Measurements from ENCODE around the gene SPEG.
A peak's percentile ranks its signal among the peaks of the same experiment; 100 is the strongest.

Gene SPEG

DNA sequence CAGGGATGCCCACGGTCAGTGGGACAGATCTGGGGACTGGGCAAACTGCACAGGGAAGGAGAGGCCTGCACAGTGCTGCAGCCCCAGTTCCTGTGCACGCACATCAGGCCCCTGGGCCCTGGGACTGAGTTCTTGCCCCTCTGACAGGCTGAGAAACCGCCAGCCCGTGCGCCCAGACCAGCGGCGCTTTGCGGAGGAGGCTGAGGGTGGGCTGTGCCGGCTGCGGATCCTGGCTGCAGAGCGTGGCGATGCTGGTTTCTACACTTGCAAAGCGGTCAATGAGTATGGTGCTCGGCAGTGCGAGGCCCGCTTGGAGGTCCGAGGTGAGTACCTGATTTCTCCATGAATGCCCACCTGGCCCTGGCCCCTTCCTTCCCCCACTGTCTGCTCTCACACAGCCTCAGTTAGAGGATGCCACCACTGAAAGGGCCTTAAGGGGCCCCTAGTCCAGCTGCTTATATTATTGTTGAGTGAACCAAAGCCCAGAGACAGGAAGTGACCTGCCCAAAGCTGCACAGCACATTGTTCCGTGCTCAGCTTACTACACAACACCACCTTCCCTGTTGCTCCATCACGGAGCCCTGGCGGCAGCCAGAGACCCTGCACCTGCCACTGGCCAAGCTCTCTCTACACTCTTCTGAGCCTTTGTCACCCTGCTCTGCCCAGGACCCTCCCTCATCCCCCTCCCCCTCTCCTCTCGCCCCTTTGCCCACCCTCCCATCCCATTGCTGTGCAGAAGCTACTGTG, 29.8 kb downstream of the SPEG start:
- no peak for DNase-seq (ENCODE audit: low spot score)

DNA sequence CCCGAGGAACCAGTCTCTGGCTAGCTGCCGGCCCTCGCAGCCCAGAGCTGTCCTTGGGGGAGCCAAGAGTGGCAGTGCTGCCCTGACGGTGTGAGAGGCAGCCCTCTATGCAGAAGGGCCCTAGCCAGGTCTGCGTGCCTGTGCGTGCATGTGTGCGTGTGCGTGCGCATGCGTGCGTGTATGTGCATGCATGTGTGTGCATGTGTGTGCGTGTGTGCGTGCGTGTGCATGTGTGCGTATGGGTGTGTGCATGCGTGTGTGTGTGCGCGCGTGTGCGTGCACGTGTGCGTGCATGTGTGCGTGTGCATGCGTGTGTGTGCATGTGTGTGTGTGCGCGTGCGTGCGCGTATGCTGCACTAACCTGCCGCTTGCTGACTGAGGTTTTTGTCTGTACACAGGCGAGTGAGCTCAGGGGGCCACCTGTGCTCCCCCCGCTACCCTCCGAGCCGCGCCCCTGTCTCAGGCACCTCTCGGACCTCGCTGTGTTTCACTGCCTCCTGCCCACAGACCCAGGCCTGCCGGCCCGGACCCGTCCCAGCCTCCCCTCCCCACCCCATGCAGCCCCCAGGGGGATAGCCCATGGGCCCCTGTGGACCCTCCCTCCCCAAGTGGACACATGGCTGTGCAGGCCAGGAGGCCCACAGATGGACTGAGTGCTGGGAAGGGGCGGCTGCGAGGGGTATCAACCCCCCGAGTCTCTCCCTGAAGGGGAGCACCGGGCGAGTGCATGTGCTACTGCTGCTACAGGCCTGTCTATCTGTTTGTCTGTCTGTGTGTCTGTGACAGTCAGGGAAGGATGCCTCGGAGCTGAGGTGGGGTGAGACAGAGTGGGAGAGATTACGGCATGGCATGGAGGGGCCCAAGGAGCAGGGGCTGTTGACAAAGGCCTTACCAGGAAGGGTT, 31.3 kb downstream of the SPEG start:
- no peak for DNase-seq (ENCODE audit: low spot score)

DNA sequence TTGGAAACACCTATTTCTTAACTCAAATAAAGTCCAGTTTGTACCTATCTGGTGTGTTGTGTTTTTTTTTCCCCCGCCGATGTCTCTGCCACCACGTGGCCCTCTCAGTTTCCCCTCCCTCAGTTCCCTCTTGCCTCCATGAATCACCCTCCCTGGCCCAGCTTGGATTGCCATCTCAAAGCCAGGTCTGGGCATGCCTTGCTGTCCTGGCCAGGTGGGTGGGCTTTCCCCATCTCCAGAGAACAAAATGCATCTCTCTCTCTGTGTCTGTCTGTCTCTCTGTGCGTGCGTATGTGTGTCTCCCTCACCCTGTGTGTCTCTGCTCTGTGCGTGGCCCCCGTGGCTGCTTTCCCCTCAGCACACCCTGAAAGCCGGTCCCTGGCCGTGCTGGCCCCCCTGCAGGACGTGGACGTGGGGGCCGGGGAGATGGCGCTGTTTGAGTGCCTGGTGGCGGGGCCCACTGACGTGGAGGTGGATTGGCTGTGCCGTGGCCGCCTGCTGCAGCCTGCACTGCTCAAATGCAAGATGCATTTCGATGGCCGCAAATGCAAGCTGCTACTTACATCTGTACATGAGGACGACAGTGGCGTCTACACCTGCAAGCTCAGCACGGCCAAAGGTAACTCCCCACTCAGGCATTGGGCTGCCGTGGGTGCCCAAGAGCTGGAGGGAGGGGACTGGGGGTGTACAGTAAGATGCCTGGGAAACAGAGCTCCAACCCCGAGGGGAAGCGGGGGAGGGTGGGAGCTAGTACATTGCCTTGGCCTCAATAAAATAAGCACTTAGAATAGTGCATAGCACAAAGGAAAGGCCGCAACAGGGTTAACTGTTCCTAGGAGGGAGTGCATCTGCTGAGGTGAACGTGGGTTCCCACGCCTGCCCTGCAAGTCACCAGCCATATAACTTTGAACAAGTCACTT, 32.4 kb downstream of the SPEG start:
- no peak for DNase-seq (ENCODE audit: low spot score)

DNA sequence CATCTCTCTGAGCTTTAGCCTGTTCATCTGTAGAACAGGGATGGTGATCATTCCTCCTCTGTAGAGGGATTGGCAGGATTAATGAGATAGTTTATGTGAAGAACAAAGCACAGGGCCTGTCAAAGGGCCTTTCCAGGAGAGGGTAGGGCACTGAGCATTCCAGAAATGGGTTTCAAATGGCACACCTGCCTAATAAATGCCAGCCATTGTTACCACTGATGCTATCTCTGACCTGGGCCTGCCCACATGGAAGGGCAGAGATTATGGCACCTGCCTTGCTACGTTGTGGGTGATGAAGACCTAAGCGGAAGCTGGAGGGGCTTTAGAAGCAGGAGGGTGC, 33.1 kb downstream of the SPEG start:
- DNase-seq (ENCODE audit: low spot score) = no peak

DNA sequence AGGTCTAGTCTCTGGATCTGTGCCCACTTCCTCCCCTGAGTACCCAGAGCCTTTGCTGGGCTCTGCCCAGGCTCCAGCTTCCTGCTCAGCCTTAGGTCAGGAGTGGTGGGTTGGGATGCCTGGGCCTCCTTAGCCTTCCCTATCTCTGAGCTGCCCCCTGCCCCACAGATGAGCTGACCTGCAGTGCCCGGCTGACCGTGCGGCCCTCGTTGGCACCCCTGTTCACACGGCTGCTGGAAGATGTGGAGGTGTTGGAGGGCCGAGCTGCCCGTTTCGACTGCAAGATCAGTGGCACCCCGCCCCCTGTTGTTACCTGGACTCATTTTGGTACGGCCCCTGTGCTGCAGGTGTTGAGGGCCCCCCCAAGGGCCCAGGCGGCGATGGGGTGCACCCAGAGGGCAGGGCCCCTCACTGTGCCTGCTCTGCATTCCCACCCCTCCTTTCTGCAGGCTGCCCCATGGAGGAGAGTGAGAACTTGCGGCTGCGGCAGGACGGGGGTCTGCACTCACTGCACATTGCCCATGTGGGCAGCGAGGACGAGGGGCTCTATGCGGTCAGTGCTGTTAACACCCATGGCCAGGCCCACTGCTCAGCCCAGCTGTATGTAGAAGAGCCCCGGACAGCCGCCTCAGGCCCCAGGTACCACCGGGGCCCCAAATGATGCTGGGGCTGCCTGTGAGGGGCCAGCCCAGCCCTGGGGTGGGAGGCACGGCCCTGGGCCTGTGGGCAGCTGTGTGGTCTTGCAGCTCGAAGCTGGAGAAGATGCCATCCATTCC, 34.0 kb downstream of the SPEG start:
- DNase-seq (ENCODE audit: low spot score) = no peak

DNA sequence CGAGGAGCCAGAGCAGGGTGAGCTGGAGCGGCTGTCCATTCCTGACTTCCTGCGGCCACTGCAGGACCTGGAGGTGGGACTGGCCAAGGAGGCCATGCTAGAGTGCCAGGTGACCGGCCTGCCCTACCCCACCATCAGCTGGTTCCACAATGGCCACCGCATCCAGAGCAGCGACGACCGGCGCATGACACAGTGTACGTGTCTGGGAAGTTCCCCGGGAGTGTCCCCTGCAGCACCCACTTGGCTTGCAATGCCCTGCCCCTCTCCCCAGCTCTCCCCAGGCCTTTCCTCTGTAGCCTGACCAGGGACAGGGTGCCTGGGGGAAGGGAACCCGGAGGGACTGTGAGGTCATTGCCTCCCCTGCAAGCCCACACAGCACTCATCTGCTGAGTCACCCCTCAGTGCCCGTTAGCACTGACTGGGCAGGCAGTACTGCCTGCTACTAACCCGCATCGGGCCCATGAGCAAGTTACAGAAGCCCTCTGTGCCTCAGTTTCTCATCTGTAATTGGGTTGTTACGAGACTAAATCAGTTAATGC, 34.6 kb downstream of the SPEG start:
- DNase-seq (ENCODE audit: low spot score) = no peak

DNA sequence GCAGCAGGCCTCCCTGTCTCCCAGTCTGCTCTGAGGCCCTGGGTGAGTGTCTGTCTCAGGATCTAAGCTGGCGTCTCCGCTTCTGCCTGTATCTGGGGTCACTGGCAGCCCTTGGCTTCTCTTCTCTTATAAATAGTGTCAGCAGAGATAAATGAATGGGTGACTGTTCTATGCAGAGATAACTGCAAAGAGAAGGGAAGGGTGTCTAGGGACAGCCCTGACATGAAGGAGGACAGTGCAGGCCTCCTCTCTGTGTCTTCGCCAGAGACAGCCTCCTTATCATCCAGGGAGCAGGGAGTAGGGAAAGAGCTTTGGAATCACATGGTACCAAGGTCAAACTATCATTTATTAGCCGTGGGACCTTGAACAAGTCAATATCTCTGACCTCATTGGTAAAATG, 35.8 kb downstream of the SPEG start:
- DNase-seq (ENCODE audit: low spot score) = no peak

DNA sequence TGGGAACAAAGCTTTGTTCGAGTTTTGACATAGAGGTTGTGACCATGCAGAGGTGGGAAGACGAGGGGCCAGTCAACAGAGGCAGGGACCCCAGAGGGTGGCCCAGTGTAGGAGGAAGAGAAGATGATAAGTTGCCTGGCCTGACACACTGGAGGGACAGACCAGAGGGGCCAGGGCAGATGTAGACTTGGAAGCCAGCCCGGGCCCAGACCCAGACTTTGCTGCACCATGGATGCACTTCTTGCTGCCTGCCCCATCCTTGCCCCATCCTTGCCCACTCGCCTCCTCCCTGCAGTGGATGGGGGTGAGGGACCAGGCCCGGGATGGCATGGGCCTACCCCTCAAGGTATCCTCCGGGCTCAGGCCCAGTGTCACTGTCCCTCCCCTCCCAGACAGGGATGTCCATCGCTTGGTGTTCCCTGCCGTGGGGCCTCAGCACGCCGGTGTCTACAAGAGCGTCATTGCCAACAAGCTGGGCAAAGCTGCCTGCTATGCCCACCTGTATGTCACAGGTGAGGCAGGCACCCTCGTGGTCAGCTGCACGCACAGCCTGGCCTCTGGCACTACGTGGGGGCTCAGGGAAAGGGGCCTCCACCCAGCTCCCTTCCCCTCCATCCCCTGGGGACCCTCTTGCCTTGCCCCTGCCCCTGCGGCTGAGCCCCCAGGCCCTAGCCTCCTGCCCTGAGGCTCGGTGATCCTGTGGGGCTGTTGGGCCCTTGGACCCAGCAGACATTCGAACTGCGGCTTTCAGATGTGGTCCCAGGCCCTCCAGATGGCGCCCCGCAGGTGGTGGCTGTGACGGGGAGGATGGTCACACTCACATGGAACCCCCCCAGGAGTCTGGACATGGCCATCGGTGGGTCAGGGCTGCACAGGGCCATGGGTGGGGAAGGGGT, 37.1 kb downstream of the SPEG start:
- DNase-seq (ENCODE audit: low spot score) = no peak

DNA sequence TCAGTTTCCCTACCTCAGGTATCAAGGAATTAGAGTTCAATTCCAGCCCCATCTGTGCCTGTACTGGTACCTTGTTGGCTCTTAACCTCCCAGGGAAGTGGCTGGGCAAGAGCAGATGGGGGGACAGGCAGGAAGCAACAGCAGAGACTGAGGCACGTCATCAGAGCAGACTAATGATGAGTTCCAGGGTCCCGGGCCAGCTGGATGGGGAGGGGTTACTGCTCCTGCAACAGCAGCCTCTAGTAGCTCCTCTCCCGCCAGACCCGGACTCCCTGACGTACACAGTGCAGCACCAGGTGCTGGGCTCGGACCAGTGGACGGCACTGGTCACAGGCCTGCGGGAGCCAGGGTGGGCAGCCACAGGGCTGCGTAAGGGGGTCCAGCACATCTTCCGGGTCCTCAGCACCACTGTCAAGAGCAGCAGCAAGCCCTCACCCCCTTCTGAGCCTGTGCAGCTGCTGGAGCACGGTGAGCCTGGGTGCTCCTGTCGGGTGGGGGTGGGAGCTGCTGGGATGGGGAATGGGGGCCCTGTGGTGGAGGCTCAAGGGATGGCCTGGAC, 38.1 kb downstream of the SPEG start:
- DNase-seq (ENCODE audit: low spot score) = no peak

DNA sequence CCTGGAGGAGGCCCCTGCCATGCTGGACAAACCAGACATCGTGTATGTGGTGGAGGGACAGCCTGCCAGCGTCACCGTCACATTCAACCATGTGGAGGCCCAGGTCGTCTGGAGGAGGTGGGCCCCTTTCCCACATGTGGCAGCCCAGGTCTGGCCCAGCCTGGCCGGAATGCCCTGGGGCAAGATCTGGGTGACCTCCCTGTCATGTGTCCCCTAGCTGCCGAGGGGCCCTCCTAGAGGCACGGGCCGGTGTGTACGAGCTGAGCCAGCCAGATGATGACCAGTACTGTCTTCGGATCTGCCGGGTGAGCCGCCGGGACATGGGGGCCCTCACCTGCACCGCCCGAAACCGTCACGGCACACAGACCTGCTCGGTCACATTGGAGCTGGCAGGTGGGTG, 38.9 kb downstream of the SPEG start:
- DNase-seq (ENCODE audit: low spot score) = no peak

DNA sequence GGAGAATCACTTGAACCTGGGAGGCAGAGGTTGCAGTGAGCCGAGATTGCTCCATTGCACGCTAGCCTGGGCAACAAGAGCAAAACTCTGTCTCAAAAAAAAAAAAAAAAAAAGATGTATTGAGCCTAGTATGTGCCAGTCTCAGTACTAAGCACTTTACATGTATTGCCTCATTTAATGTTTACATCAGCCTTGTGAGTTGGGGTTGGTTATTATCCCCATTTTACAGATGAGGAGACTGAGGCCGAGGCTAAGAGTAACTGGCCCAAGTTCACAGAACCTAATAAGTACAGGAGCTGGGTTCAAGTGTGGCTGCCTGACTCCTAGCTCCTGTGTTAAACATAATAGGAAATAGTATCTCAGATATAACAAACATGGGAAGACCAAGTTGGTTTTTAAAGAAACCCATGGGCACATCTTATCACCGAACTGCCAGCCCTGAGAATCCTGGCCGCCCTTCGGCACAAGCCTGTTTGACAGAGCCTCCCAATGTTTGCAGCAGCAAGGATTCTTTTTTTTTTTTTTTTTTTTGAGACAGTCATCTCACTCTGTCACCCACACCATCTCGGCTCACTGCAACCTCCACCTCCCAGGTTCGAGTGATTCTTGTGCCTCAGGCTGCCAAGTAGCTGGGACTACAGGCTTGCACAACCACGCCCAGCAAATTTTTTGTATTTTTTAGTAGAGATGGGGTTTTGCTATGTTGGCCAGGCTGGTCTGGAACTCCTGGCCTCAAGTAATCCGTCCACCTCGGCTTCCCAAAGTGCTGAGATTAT, 39.8 kb downstream of the SPEG start:
- no peak for DNase-seq (ENCODE audit: low spot score)

DNA sequence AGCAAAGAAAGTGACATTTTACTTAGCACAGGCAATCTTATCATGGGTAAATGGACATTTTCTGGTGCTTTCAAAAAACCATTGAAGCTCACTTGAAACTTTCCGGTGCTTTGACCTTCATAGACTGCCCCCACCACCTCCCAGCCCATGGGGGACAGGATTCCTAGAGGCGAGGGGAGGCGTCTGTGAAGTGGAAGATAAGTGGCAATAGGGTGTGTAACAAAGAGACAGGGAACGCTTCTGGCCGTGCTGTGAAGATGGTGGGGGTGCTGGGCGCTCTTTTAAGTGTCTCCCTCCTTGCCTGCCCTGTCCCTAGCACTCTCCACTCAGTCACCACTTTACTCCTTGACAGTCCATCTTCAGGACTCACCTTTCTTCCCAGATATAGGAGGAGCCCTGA, 40.6 kb downstream of the SPEG start:
- no peak for DNase-seq (ENCODE audit: low spot score)

DNA sequence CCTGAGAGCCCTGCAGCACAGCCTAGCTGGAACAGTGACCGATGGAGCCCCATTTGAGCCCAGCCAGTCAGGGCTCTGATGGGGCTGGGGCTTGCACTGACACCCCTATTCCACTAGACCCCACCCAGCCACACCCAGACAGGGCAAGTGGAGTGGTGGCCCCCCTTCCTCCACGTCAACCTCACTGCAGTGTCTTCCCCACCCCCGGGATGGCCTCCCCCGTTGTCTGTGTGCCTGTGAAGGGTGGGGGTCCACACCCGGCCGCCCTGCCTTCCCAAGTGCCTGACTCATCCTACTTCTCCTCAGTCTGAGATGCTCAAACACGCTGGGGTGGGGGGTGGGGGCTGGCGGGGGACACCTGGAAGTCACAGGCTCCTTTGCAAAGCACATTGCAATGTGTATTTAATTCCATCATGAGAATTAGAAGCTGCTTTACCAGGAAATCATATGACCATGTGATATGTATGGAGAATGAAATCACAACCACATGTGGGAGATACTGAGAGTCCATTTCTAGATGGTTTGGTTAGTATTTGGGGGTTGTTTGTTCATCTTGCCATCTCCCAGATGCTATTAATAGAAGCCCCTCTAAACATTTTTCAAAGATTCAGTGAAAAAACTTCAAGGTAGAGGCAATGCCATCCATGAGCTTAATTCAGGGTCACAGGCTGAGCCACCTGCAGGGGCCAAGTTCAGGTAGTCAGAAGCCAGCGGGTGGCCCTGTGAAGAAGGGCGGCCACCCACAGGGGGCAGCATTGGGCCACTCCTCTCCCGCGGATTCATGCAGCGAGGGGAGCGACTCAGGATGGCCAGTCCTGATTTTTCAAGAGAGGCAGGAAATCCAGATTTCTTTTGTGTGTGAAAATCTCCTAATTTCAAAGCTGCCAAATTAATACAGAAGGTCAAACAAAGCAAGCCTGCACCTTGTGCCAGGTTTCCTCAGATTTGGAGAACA, 41.3 kb downstream of the SPEG start:
- DNase-seq (ENCODE audit: low spot score) = peak; percentile 58

DNA sequence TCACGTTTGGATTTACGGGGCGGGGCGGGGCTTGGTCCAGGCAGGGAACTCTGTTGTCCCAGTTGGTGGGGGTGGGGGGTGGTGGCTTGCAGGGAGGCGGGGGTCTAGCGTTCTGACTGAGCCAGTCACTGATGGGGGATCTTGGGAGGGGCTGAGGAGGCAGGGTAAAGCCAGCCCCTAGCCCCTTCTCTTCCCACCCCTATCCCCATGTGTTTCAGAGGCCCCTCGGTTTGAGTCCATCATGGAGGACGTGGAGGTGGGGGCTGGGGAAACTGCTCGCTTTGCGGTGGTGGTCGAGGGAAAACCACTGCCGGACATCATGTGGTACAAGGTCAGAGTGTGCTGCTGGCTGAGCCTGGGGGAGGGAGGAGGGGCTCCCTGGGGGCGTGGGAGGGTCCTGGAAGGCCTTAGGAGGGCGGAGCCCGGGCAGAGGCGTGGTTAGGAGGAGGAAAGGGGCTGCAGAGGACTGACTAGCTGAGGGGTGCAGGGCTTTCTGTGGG, 42.1 kb downstream of the SPEG start:
- no peak for DNase-seq (ENCODE audit: low spot score)

DNA sequence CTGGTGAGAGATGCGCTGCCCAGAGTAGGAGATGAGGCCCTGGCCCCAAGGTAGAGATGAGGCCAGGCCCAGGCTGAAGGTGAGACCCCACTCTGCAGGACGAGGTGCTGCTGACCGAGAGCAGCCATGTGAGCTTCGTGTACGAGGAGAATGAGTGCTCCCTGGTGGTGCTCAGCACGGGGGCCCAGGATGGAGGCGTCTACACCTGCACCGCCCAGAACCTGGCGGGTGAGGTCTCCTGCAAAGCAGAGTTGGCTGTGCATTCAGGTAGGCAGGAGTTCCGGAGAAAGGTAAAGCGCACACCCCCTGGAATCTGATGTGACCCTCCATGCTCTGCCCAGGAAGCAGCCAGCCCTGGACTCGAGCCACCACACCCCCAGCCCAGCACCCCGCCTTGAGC, 42.5 kb downstream of the SPEG start:
- no peak for DNase-seq (ENCODE audit: low spot score)

DNA sequence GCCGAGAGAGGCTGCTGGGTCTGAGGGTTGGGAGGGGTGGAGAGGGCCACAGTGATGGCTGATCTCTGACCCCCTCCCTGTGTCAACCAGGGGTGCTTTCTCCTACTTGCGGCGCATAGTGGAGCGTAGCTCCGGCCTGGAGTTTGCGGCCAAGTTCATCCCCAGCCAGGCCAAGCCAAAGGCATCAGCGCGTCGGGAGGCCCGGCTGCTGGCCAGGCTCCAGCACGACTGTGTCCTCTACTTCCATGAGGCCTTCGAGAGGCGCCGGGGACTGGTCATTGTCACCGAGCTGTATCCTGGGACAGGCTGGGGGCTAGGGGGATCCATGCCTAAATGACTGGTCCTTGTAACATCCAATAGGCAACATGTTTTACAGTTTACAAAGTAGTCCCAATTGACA, 43.2 kb downstream of the SPEG start:
- DNase-seq (ENCODE audit: low spot score) = no peak

DNA sequence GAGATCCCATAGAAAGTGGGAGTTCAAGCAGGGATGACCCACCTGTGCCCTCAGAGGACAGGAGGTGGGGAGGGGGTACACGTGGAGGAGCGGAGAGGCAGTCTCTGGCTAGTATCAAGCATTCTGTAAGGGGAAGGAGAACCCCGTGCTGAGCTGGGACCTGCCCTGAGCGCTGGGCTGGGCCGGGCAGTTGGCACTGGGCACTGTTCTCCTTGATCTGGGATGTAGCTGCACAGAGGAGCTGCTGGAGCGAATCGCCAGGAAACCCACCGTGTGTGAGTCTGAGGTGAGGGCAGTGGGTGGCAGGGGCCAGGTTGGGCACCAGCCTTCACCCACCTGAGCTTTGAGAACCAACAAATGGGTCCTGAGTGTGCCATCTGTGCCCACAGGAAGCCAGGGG, 44.3 kb downstream of the SPEG start:
- DNase-seq (ENCODE audit: low spot score) = no peak

DNA sequence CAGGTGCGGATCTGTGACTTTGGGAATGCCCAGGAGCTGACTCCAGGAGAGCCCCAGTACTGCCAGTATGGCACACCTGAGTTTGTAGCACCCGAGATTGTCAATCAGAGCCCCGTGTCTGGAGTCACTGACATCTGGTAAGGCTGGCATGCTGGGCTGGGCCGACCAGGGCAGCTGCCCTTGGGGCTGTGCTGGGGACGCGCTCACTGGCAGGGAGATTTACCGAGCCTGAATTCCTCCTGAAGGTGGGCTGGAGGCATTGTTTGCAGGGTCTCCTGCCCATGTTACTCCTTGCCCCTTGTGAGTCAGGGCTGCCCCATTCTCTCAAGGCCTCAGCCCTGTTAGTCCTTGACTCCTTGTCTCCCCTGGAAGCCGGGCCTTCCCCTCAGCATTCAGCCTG, 45.4 kb downstream of the SPEG start:
- DNase-seq (ENCODE audit: low spot score) = no peak

Measured in activated CD4-positive, alpha-beta T cell treated with anti-CD3 and anti-CD28 coated beads, Interleukin-2, Interleukin-4, amounts not matched to agents 100 ng/mL and 50 ng/mL, durations not matched to agents 16 hours and 8 hours (primary cell).